IMR-90 (cell line): ENCODE measurements around the gene ATG4A. TPM values are rescaled to one million over a fixed set of nuclear protein-coding genes. Genes with fewer than 3 reads are reported as not detected.

ENCODE experiments used
- ATAC-seq: fragments of 200-7000 bp; cut with Tn5 transposase; 2 replicates; pipeline ENCODE4 v1.9.1; 2020; ENCODE audit warnings: low read depth, mild to moderate bottlenecking, moderate library complexity
- BruUV-seq: library from RNA; stranded (reverse); fragments of 400-500 nt; replicated peaks from 2 replicates; lab custom pipeline; 2021; lab: Mats Ljungman, UMichigan
- CTCF ChIA-PET: fragments of 300-600 bp; formaldehyde crosslinking; extraction: SDS; loops from one replicate; lab custom pipeline; 2021; ENCODE audit warnings: antibody characterized with exemption; lab: Yijun Ruan, JAX
- POLR2A ChIA-PET: fragments of 300-600 bp; sonication (Branson Sonifier 250); formaldehyde crosslinking; loops from one replicate; lab custom pipeline; 2022; ENCODE audit warnings: antibody characterized with exemption; ENCODE audit not compliant: unreplicated experiment; lab: Charles Lee
- DNase-seq: peaks from one replicate; pipeline ENCODE4 v3.0.0; 2013
- H2AFZ ChIP-seq: replicated peaks from 2 replicates; pipeline ENCODE3; 2013; ENCODE audit warnings: low read length, mild to moderate bottlenecking; ENCODE audit not compliant: poor library complexity
- H2AK5ac ChIP-seq: 2 replicates; pipeline ENCODE4 v1.6.1; 2013; ENCODE audit warnings: low read depth, low read length, inconsistent platforms
- H2AK9ac ChIP-seq: replicated peaks from 2 replicates; pipeline ENCODE3; 2013; ENCODE audit warnings: mild to moderate bottlenecking, low read depth, low read length, moderate library complexity; ENCODE audit not compliant: poor library complexity
- H2BK120ac ChIP-seq: 2 replicates; pipeline ENCODE4 v1.6.1; 2013; ENCODE audit warnings: low read depth, low read length, inconsistent platforms
- H2BK15ac ChIP-seq: 3 replicates; pipeline ENCODE4 v1.6.1; 2013; ENCODE audit warnings: low read depth, low read length, inconsistent platforms
- H2BK20ac ChIP-seq: 2 replicates; pipeline ENCODE4 v1.6.1; 2013; ENCODE audit warnings: low read depth, mild to moderate bottlenecking, inconsistent platforms, low read length, moderate library complexity
- H2BK5ac ChIP-seq: 2 replicates; pipeline ENCODE4 v1.6.1; 2013; ENCODE audit warnings: mild to moderate bottlenecking, low read depth, low read length, inconsistent platforms; ENCODE audit not compliant: poor library complexity, severe bottlenecking
- H3K14ac ChIP-seq: replicated peaks from 2 replicates; pipeline ENCODE4 v1.6.1; 2013; ENCODE audit warnings: low read depth, low read length, inconsistent platforms
- H3K18ac ChIP-seq: 2 replicates; pipeline ENCODE4 v1.6.1; 2013; ENCODE audit warnings: low read depth, low read length, control low read depth
- H3K23ac ChIP-seq: 2 replicates; pipeline ENCODE4 v1.6.1; 2013; ENCODE audit warnings: low read depth, low read length, inconsistent platforms
- H3K27ac ChIP-seq: 2 replicates; pipeline ENCODE4 v1.5.1; 2013; ENCODE audit warnings: mild to moderate bottlenecking, control low read depth, low read length; ENCODE audit not compliant: insufficient read depth
- H3K27me3 ChIP-seq: 2 replicates; pipeline ENCODE4 v1.6.1; 2013; ENCODE audit warnings: low read length; ENCODE audit not compliant: control insufficient read depth, insufficient read depth
- H3K36me3 ChIP-seq: 2 replicates; pipeline ENCODE4 v1.6.1; 2013; ENCODE audit warnings: low read length, mixed read lengths; ENCODE audit not compliant: control insufficient read depth, insufficient read depth
- H3K4ac ChIP-seq: 2 replicates; pipeline ENCODE4 v1.6.1; 2013; ENCODE audit warnings: low read depth, low read length, inconsistent platforms
- H3K4me1 ChIP-seq: 2 replicates; pipeline ENCODE4 v1.6.1; 2013; ENCODE audit warnings: low read length, mixed read lengths; ENCODE audit not compliant: control insufficient read depth, insufficient read depth
- H3K4me2 ChIP-seq: 2 replicates; pipeline ENCODE4 v1.6.1; 2013; ENCODE audit warnings: low read depth, mild to moderate bottlenecking, control low read depth, low read length, moderate library complexity
- H3K4me3 ChIP-seq: 2 replicates; pipeline ENCODE4 v1.5.1; 2013; ENCODE audit warnings: low read depth, mild to moderate bottlenecking, control low read depth, low read length, moderate library complexity; ENCODE audit not compliant: insufficient read depth
- H3K56ac ChIP-seq: 2 replicates; pipeline ENCODE4 v1.6.1; 2013; ENCODE audit warnings: low read length, inconsistent platforms; ENCODE audit not compliant: insufficient read depth; ENCODE audit errors: extremely low read depth
- H3K79me1 ChIP-seq, 2 experiments: 2 replicates each; pipeline ENCODE4 v1.6.1; 2013; ENCODE audit warnings: low read length in 2 of 2, inconsistent platforms in 1 of 2, low read depth in 1 of 2
- H3K9ac ChIP-seq: 2 replicates; pipeline ENCODE4 v1.6.1; 2013; ENCODE audit warnings: low read depth, low read length, control low read depth
- H3K9me1 ChIP-seq: 2 replicates; pipeline ENCODE4 v1.6.1; 2013; ENCODE audit warnings: low read length, inconsistent platforms; ENCODE audit not compliant: insufficient read depth
- H3K9me3 ChIP-seq: 2 replicates; pipeline ENCODE4 v1.6.1; 2013; ENCODE audit warnings: low read length; ENCODE audit not compliant: control insufficient read depth, insufficient read depth
- H4K20me1 ChIP-seq: 2 replicates; pipeline ENCODE4 v1.6.1; 2013; ENCODE audit warnings: low read length, inconsistent platforms; ENCODE audit not compliant: insufficient read depth
- H4K5ac ChIP-seq: 2 replicates; pipeline ENCODE4 v1.6.1; 2013; ENCODE audit warnings: mild to moderate bottlenecking, low read depth, low read length, control low read depth
- H4K8ac ChIP-seq, 2 experiments: 2 replicates each; pipeline ENCODE4 v1.6.1; 2013; ENCODE audit warnings: low read depth in 2 of 2, low read length in 2 of 2, control low read depth in 1 of 2, inconsistent platforms in 1 of 2
- H4K91ac ChIP-seq: 2 replicates; pipeline ENCODE4 v1.6.1; 2013; ENCODE audit warnings: low read depth, low read length, inconsistent platforms; ENCODE audit not compliant: insufficient read depth
- CTCF ChIP-seq: conservative IDR thresholded peaks from 2 replicates; pipeline ENCODE4 v1.5.1; 2012; ENCODE audit warnings: mild to moderate bottlenecking, low read depth, low read length, improper control_type of control experiment
- FOS ChIP-seq: fragments of 150-350 bp; IDR thresholded peaks from 2 replicates; pipeline ENCODE4 v1.6.1; 2016; ENCODE audit warnings: low read depth, low read length
- RCOR1 ChIP-seq: IDR thresholded peaks from 2 replicates; pipeline ENCODE4 v1.6.1; 2012; ENCODE audit warnings: mild to moderate bottlenecking, low read length, improper control_type of control experiment; ENCODE audit not compliant: insufficient replicate concordance
- WGBS, 2 experiments: methylation state at CpG; one replicate each; pipeline versions ENCODE4 v1.1.5 to v1.1.7; 2013; ENCODE audit warnings: missing lambda C conversion rate in 2 of 2; ENCODE audit not compliant: insufficient read length in 1 of 2; ENCODE audit errors: extremely low coverage in 2 of 2; 5-methylcytosine and 5-hydroxymethylcytosine counted together
- dilution Hi-C: fragments of 300-500 bp; cut with HindIII; formaldehyde crosslinking; loops from one replicate; pipeline ENCODE4 v1.14.3; 2018; ENCODE audit warnings: low sequenced_read_pairs; ENCODE audit not compliant: unreplicated experiment
- in situ Hi-C: fragments of 300-500 bp; cut with MboI; formaldehyde crosslinking; loops from 3 replicates; pipeline ENCODE4 v1.14.3; 2019; ENCODE audit warnings: low sequenced_read_pairs, inconsistent platforms, mixed read lengths
- intact Hi-C: fragments of 100-400 bp; cut with micrococcal nuclease; formaldehyde crosslinking; loops from 2 replicates; pipeline ENCODE4 v1.10.0; 2022
- polyA plus RNA-seq, 3 experiments: library from polyadenylated mRNA; depleted of rRNA; stranded (reverse); fragments of >200 nt; gene quantifications; 2 replicates each; pipeline ENCODE4 v1.2.3, GENCODE V29; 2012; ENCODE audit warnings: low replicate concordance in 1 of 3
- total RNA-seq: library from RNA; depleted of rRNA; stranded (reverse); fragments of >200 nt; gene quantifications from 2 replicates; pipeline ENCODE4 v1.2.3, GENCODE V29; 2012

ATG4A gene
- total and polyA plus RNA-seq, 2 of the 4 experiments (the other 2 are of a cell fraction), result 8.2 to 14.7 TPM

- H3K18ac ChIP-seq, result no peak overlapping the region
- no peak overlapping the region for H3K4me2 ChIP-seq
- H3K36me3 ChIP-seq, result no peaks in the 10 kb centered on the region
- DNase-seq (no peak), ATAC-seq (no peak)
- H3K9me1 ChIP-seq, result no peaks in the 10 kb centered on the region
- no TSS peak for BruUV-seq
- H2AK5ac ChIP-seq, result no peak overlapping the region
- H2AK9ac ChIP-seq, result no peak overlapping the region
- H2AFZ ChIP-seq, result no peak overlapping the region
- no peak overlapping the region for H2BK20ac ChIP-seq
- no peaks in the 10 kb centered on the region for H3K4me1 ChIP-seq
- no peak overlapping the region for H3K4ac ChIP-seq
- CTCF ChIA-PET, result interaction anchor here (1.6 kb wide), 1 partner anchor 8 kb away, joined by 4 read pairs; no protein-coding TSS in a partner anchor
- H3K23ac ChIP-seq, result no peak overlapping the region
- in situ Hi-C loops, result no loop called here
- no peak overlapping the region for H4K8ac ChIP-seq
- no peak overlapping the region for H3K14ac ChIP-seq
- no peak overlapping the region for H3K4me3 ChIP-seq
- no peak overlapping the region for H4K5ac ChIP-seq
- no peak overlapping the region for H3K27ac ChIP-seq
- H2BK15ac ChIP-seq, result no peak overlapping the region
- dilution Hi-C loops, result no loop called here
- H3K79me1 ChIP-seq, result no peaks in the 10 kb centered on the region
- no peaks in the 10 kb centered on the region for H4K20me1 ChIP-seq
- H3K9ac ChIP-seq, result no peak overlapping the region
- no peak overlapping the region for H2BK5ac ChIP-seq
- WGBS, 2 experiments, result no CpG with 5 or more reads among the region's 2 CpGs
- intact Hi-C loops, result loop anchor here (1.0 to 5.0 kb wide), 2 partner anchors 338 to 1278 kb away; no protein-coding TSS in a partner anchor
- TF ChIP-seq FOS (no peak), CTCF (no peak), RCOR1 (no peak)
- no peak overlapping the region for H2BK120ac ChIP-seq
- no peak overlapping the region for H3K56ac ChIP-seq
- peaks cover 14% of the 10 kb centered on the region for H3K27me3 ChIP-seq
- POLR2A ChIA-PET, result no interaction called here
- no peak overlapping the region for H4K91ac ChIP-seq
- no peaks in the 10 kb centered on the region for H3K9me3 ChIP-seq
Measured at GRCh38 chrX:108199041-108199440, 107.5 kb downstream of the ATG4A start.
